ENCODE data around the gene FCER1A. TPM values are rescaled to one million over a fixed set of nuclear protein-coding genes. Genes with fewer than 3 reads are reported as not detected.
"Not testable (repeated sequence)": the region's sequence is repeated elsewhere in the genome, so short reads cannot be mapped to it uniquely, and the experiment has no call there.

FCER1A gene
- total and polyA plus RNA-seq, 11 donors: 0.15 to 2.4 (median 0.82) TPM; not detected in 4

GRCh38 chr1:159342761-159343425, 40.8 kb downstream of the FCER1A start:
- intact Hi-C loops (cut with DNase I): no loop called here
- ATAC-seq (no peak), DNase-seq (no peak)
- Histone ChIP-seq H3K27me3 (no peaks in the 10 kb centered on the region), H3K4me3 (no peak overlapping the region), H3K9me3 (peaks cover 0 to 4% (median 0%) of the 10 kb centered on the region in 12 donors), H3K27ac (no peak overlapping the region), H3K4me1 (no peaks in the 10 kb centered on the region), H3K36me3 (no peaks in the 10 kb centered on the region)
- 44 to 55% (median 50%) methylated on average over 4 of the region's 4 CpGs for WGBS, 4 donors
- TF ChIP-seq CTCF (IDR thresholded peaks at IDR 0.05) (no peak), POLR2A (IDR thresholded peaks at IDR 0.05) (no peak)

- H3K36me3 ChIP-seq; H3K4me1 ChIP-seq; H3K27me3 ChIP-seq; intact Hi-C loops (cut with DNase I); H3K4me3 ChIP-seq; DNase-seq; H3K27ac ChIP-seq; ATAC-seq: not testable (repeated sequence)
- WGBS, 4 donors: 82 to 91% (median 87%) methylated on average over 3 of the region's 3 CpGs
- peaks cover 0 to 25% (median 3%) of the 10 kb centered on the region in 12 donors for H3K9me3 ChIP-seq
Observed at GRCh38 chr1:159349374-159349773, 47.2 kb downstream of the FCER1A start.

GRCh38 chr1:159352436-159352835, 50.3 kb downstream of the FCER1A start:
- no peak for TF ChIP-seq POLR2A (IDR thresholded peaks at IDR 0.05)
- TF ChIP-seq CTCF (IDR thresholded peaks at IDR 0.05): no peak
- Histone ChIP-seq H3K9me3 (peaks cover 0 to 25% (median 3%) of the 10 kb centered on the region in 12 donors), H3K4me1 (no peaks in the 10 kb centered on the region), H3K27ac (no peak overlapping the region), H3K4me3 (no peak overlapping the region), H3K36me3 (no peaks in the 10 kb centered on the region), H3K27me3 (no peaks in the 10 kb centered on the region)
- WGBS, 4 donors: 61 to 67% (median 66%) methylated on average over 2 of the region's 2 CpGs
- intact Hi-C loops (cut with DNase I): no loop called here
- ATAC-seq (no peak), DNase-seq (no peak)

Other genes with a start within 250 kb of the FCER1A start
- 1 to 10 TPM in 3 of 9 donors, under 1 TPM in 2, not detected in 4; 0.31 to 2.4 (median 2.1) TPM for gene AIM2, start 225.6 kb upstream of the FCER1A start, total RNA-seq
- under 1 TPM; 0.04 to 0.38 TPM for gene AIM2, start 225.6 kb upstream of the FCER1A start, polyA plus RNA-seq
- gene CADM3, start 130.7 kb upstream of the FCER1A start, total RNA-seq: 10 to 100 TPM in 1 of 9 donors, 1 to 10 TPM in 7, under 1 TPM in 1; 0.93 to 14.3 (median 2.6) TPM
- 1 to 10 TPM; 1.7 to 2.1 TPM for gene CADM3, start 130.7 kb upstream of the FCER1A start, polyA plus RNA-seq
- 10 to 100 TPM in 7 of 9 donors, 1 to 10 TPM in 2; 7.5 to 56.0 (median 19.1) TPM for gene ACKR1, start 97.5 kb upstream of the FCER1A start, total RNA-seq
- 10 to 100 TPM; 12.1 to 20.3 TPM for gene ACKR1, start 97.5 kb upstream of the FCER1A start, polyA plus RNA-seq
- not detected for gene OR10J4, start 129.9 kb downstream of the FCER1A start, total RNA-seq
- not detected for gene OR10J4, start 129.9 kb downstream of the FCER1A start, polyA plus RNA-seq
- not detected for gene OR10J1, start 137.4 kb downstream of the FCER1A start, total RNA-seq
- gene OR10J1, start 137.4 kb downstream of the FCER1A start, polyA plus RNA-seq: not detected
- gene OR10J5, start 233.7 kb downstream of the FCER1A start, total RNA-seq: not detected
- not detected for gene OR10J5, start 233.7 kb downstream of the FCER1A start, polyA plus RNA-seq